Measurements from ENCODE around the gene WNT2B.

Gene WNT2B

GRCh38 chr1:112504661-112505399 is 3.9 kb upstream of the WNT2B start:
- DNase-seq (ENCODE audit: low read depth in 2 of 2) = no peak

GRCh38 chr1:112505400-112505785 is 3.4 kb upstream of the WNT2B start:
- DNase-seq (ENCODE audit: low read depth in 2 of 2) = no peak

- DNase-seq (ENCODE audit: low read depth in 2 of 2) = no peak
These were observed 2.9 kb upstream of the WNT2B start for GRCh38 chr1:112505878-112506277.

DNA sequence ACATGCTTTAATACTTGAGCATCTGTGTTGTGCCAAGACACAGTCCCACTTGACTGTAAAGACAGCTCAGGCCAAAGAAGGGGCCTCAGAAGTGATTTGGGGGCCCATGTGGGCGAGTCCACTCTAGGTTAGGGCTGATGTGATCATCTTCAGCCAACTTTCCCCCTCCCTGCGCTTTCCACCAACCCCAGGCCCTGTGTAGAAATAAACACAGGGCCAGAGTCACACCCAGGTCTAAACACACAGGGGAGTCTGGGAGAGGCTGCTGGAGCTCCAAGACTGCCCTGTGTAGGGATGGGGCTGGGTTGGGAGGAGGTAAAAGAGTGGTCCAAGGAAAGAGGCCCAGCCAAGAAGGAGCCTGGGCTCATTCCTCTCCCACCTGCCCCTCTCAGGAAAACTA is 2.5 kb upstream of the WNT2B start:
- no peak for DNase-seq (ENCODE audit: low read depth in 2 of 2)

DNA sequence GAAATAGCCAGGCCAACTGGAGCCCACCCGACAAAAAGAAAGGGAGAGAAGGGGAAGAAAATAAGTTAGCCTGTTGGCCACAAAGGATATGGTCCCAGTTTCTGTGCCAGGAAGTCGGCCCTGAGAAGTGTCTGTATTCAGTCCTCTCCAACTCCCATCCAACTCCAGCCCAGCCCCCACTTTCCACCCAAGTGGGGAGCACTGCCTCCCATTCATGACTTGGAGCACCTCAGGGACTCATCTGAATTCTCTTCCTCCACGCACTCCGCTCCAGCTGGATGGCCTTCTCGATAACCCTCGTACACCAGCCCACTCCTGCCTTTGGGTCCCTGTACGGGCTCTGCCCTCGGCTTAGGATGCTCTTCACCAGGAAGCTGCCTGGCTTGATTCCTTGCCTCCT is 2.0 kb upstream of the WNT2B start:
- DNase-seq (ENCODE audit: low read depth in 2 of 2) = no peak

DNA sequence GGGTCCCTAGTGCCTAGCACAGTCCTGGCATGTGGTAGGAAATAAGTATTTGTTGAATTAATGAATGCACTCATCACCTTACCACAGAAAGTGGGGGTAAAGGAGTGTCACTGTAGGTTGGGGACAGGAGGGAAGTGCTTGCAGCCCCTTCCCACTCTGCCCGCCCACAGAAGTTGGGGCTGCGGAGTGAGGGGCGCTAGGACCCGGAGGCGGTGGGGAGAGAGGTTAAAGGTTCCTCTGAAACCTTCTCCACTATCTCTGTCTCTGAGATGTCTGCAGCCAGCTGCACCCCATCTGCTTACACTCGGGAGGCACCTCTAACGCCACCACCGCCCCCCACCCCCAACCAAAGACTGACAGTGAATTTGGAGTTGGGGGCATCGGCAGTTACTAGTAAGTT is 1.4 kb upstream of the WNT2B start:
- DNase-seq (ENCODE audit: low read depth in 2 of 2) = no peak

- DNase-seq (ENCODE audit: low read depth in 2 of 2) = no peak
These were observed 866 bp upstream of the WNT2B start for GRCh38 chr1:112507921-112508277.

DNA sequence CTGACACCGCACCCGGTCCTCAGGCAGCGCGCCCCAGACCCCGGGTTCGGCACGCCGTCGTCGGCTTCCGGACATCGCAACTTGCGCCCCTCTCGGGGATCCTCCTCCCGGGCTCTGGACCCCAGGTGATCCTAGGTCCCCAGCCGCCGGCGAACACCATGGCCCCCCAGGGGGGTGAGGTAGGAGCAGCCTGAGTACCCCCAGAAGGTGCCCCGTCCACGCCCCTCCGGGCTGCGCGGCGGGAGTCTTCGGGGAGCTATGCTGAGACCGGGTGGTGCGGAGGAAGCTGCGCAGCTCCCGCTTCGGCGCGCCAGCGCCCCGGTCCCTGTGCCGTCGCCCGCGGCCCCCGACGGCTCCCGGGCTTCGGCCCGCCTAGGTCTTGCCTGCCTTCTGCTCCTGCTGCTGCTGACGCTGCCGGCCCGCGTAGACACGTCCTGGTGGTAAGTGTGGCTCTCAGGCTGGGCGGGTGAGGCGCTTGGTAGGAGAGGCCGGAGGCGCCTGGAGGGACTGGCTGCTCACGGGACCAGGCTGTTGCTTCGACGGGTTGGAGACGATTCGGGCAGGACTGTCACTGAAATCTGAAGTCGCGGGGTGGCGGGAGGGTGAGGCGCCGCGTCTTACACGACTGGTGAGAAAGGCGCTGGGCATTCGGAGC is 367 bp downstream of the WNT2B start:
- no peak for DNase-seq (ENCODE audit: low read depth in 2 of 2)

DNA sequence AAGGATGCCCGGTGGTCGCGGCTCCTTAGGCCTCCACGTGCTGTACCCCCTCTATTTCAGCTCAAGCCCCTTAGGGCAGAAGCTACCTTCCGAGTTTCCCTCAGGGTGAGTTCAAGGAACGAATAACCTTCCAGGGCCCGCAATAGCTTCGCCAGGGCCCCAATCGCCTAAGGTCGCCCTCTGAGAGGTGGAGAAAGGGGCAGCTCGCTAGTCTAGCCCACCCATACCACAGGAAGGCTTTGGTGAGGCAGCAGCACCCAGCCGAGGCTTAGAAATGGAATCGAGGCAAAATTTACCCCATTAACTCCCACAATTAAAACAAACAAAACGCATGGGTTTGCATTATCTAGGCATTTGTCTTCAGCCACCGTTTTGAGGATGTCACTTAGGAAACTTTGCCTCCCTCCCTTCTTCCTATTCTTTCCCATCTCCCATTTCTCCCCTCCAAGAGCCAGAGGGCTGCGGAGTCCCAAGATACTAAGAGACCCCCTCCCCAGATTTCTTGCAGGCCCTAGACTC is 954 bp downstream of the WNT2B start:
- no peak for DNase-seq (ENCODE audit: low read depth in 2 of 2)

- no peak for DNase-seq (ENCODE audit: low read depth in 2 of 2)
These were observed 1.6 kb downstream of the WNT2B start for GRCh38 chr1:112510340-112510739.

- DNase-seq (ENCODE audit: low read depth in 2 of 2) = no peak
These were observed 3.1 kb downstream of the WNT2B start for GRCh38 chr1:112511897-112512296.

GRCh38 chr1:112513112-112513870 is 4.5 kb downstream of the WNT2B start:
- DNase-seq (ENCODE audit: low read depth in 2 of 2) = no peak

GRCh38 chr1:112514901-112515300 is 6.1 kb downstream of the WNT2B start:
- no peak for DNase-seq (ENCODE audit: low read depth in 2 of 2)

DNA sequence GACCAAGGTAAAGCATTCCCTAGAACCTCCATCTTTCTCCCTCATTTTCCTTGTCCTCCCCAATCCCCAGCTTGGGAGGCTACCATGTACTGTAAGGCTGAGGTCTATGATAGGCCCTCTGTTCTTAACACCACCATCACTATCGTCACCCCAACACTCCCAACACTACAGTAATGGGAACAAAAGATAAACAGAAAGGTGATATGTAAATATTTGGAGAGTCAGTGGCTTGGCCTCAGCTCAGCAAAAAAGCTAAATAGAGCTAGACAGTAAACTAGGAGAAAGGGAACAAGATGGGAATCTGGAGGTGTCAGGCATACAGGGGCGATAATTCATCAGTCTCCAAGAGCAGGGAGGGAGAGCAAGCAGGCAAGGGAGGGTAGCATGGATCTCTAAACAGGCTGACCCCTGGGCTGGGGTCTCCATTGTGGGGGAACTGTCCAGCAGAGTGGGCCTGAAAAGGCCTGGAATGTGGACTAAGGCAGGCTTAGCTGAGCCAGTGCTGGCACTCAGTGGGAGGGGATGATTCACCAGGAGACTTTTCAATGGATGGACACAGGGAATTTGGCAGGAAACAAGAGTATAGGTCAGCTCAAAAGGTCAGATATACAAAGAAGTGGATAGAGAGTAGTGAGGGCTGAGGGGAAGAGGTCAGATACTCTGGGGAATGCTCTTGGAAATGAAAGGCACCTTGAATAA is 6.7 kb downstream of the WNT2B start:
- no peak for DNase-seq (ENCODE audit: low read depth in 2 of 2)

- no peak for DNase-seq (ENCODE audit: low read depth in 2 of 2)
These were observed 7.4 kb downstream of the WNT2B start for GRCh38 chr1:112516141-112516540.

- no peak for DNase-seq (ENCODE audit: low read depth in 2 of 2)
These were observed 8.5 kb downstream of the WNT2B start for GRCh38 chr1:112517231-112517630.

DNA sequence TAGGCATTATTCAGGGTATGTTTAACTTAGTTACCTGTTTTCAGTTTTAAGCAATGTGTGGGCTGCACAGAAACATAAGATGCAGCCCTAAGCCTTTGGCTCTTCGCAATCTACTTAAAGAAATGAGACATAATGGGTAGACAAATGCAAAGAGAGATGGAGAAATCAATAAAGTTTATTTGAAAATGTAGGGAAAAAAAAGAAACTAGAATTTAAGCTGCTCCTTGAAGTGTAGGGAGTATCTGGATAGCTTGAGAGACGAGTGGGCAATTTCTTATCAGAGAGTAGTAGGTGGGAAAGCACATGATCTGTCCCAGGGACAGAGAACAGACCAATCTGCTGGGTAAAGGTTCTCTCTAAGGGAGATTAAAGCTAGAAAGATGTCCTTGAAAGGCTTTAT is 8.9 kb downstream of the WNT2B start:
- DNase-seq (ENCODE audit: low read depth in 2 of 2) = no peak

- no peak for DNase-seq (ENCODE audit: low read depth in 2 of 2)
These were observed 9.4 kb downstream of the WNT2B start for GRCh38 chr1:112518186-112518585.

DNA sequence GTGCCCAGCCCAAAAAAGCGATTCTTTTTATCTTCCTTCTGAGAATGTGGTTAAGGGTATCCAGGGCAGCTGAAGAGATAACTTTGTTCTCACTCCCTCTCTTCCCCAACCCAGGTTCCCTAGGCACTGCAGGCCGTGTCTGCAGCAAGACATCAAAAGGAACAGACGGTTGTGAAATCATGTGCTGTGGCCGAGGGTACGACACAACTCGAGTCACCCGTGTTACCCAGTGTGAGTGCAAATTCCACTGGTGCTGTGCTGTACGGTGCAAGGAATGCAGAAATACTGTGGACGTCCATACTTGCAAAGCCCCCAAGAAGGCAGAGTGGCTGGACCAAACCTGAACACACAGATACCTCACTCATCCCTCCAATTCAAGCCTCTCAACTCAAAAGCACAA is 11.4 kb downstream of the WNT2B start:
- DNase-seq (ENCODE audit: low read depth in 2 of 2) = no peak

DNA sequence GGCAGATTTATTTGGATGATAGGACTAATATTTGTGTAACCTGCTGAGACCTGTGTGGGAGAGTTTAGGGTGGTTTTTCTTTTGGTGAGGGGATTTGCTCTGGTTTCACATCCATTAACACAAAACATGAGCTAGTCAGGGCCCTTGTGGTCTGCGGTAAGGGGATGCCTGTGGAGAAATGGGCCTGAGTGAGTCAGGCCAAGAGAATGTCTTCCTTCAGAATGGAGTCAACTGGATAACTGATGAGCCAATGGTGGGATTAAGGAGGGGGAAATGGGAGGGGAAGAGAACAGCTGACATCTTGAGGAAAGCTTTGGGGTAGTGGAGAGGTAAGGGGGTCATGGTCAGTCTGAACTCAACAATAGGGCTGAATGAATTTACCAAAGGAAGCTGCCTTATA is 13.9 kb downstream of the WNT2B start:
- no peak for DNase-seq (ENCODE audit: low read depth in 2 of 2)

DNA sequence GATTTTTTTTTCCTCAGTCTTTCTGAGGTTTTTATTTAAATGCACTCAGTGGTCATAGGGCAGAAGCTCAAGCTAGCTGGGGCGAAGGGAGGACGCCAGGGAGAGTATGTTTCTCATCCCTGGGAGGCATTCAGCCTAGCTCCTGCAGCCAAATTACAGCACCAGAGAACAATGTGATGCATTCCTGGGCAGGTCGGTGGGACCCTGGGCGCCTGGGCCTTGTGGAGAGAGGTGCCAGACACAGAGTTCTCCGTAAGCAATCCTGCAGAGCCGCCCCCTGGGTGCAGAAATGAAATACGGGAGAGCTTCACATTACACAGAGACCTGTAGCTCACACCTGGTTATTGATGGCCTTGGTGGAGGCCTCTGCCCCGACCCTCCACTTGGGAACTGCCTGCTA is 15.5 kb downstream of the WNT2B start:
- DNase-seq (ENCODE audit: low read depth in 2 of 2) = no peak

GRCh38 chr1:112524986-112525385 is 16.2 kb downstream of the WNT2B start:
- DNase-seq (ENCODE audit: low read depth in 2 of 2) = no peak

Data from stimulated activated CD8-positive, alpha-beta memory T cell treated with anti-CD3 and anti-CD28 coated beads, Interleukin-2, amount 100 ng/mL, for 1 hour (primary cell).